Measurements from ENCODE around the gene OLIG1. TPM values are rescaled to one million over a fixed set of nuclear protein-coding genes. Genes with fewer than 3 reads are reported as not detected.

OLIG1 gene
- total and polyA plus RNA-seq, 2 donors from 2014 or later, result 1.5 to 18.2 TPM

DNA sequence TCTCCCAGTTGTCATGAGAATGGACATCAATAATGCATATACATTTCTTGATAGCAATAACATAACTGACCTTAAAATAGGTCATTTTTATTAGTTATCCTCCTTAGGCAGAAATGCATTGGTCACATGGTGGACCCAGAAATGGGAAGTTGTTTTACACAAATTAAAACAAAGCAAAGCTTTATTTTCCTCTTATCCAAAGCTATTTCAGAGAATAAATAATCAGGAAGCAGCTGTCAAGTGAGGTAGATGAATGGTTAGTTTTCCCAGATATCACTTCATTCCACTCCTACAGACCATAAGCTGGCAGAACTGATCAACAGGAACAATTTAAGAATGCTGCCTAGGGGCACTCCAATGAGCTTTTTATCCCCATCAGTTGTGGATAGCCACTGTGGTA lies 16.0 kb upstream of the OLIG1 start:
- Histone ChIP-seq H3K36me3 (ENCODE audit: control insufficient read depth in 2 of 3, insufficient read depth in 3 of 3, low read length in 3 of 3) (no peaks in the 10 kb centered on the region), H3K4me3 (ENCODE audit: low read length in 3 of 3) (no peak overlapping the region), H3K27ac (ENCODE audit: low read depth in 2 of 2, low read length in 2 of 2) (no peak overlapping the region), H3K9ac (ENCODE audit: low read length in 3 of 3) (no peak overlapping the region), H3K9me3 (ENCODE audit: control insufficient read depth in 2 of 3, insufficient read depth in 1 of 3, low read length in 3 of 3) (no peaks in the 10 kb centered on the region), H3K4me1 (ENCODE audit: control insufficient read depth in 2 of 3, insufficient read depth in 2 of 3, low read depth in 1 of 3, low read length in 3 of 3) (no peaks in the 10 kb centered on the region), H3K27me3 (ENCODE audit: control insufficient read depth, insufficient read depth, low read length) (no peaks in the 10 kb centered on the region)
- DNase-seq, result no peak
- intact Hi-C loops (cut with DNase I), result no loop called here
- FAIRE-seq, result no peak
- no peak for TF ChIP-seq CTCF (IDR thresholded peaks at IDR 0.05; ENCODE audit: borderline replicate concordance, extremely low read depth, insufficient read depth)

DNA sequence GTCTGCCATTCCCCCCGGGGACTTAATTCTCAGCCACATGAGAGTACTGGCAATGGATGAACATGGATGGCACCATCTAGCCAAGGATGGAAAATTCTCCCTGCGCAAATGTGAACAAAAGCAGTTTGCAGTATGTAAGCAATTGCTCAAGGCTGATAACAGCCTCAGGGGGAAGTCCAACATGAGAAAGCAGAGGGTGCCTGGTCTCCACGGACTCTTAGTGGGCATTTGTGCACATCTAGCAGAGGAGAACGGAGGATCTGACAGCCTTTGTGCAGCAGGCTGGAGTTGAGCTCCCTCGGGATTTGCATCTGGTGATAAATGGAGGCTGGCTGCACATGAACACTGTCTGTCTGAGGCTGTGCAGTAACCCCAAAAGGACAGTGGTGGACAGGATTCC lies 13.9 kb upstream of the OLIG1 start:
- Histone ChIP-seq H3K9ac (ENCODE audit: low read length in 3 of 3) (no peak overlapping the region), H3K9me3 (ENCODE audit: control insufficient read depth in 2 of 3, insufficient read depth in 1 of 3, low read length in 3 of 3) (no peaks in the 10 kb centered on the region), H3K27me3 (ENCODE audit: control insufficient read depth, insufficient read depth, low read length) (no peaks in the 10 kb centered on the region), H3K36me3 (ENCODE audit: control insufficient read depth in 2 of 3, insufficient read depth in 3 of 3, low read length in 3 of 3) (no peaks in the 10 kb centered on the region), H3K4me1 (ENCODE audit: control insufficient read depth in 2 of 3, insufficient read depth in 2 of 3, low read depth in 1 of 3, low read length in 3 of 3) (no peaks in the 10 kb centered on the region), H3K4me3 (ENCODE audit: low read length in 3 of 3) (no peak overlapping the region), H3K27ac (ENCODE audit: low read depth in 2 of 2, low read length in 2 of 2) (no peak overlapping the region)
- no peak for DNase-seq
- no peak for TF ChIP-seq CTCF (IDR thresholded peaks at IDR 0.05; ENCODE audit: borderline replicate concordance, extremely low read depth, insufficient read depth)
- intact Hi-C loops (cut with DNase I), result no loop called here
- no peak for FAIRE-seq

DNA sequence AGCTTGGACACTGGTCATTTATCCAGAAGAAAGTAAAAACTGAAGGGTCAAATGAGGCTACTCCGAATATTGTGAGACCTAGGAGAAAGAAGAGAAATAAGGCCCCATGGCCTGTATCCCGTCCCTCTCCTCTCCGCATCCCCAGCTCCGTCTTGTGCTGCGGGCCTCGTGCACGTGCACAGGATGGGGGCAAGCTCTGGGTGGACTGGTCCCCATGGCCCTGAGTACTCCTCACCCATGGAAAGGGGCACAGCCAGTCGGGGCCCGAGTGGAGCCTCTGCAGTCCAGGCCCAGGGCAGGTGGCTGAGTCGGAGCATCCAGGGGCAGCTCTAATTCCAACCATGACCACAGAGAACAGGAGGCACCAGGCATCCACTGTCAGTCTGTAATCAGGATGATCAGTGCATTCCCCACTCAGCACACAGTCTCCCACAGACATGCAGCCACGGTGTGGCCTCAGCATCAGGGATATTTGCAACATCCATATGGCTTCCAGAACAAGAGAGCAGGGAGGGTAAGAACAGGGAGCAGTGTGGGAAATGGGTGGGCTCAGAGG lies 12.5 kb upstream of the OLIG1 start:
- no peak overlapping the region for H3K27ac ChIP-seq (ENCODE audit: low read depth in 2 of 2, low read length in 2 of 2)
- H3K4me1 ChIP-seq (ENCODE audit: control insufficient read depth in 2 of 3, insufficient read depth in 2 of 3, low read depth in 1 of 3, low read length in 3 of 3), result no peaks in the 10 kb centered on the region
- TF ChIP-seq CTCF (IDR thresholded peaks at IDR 0.05; ENCODE audit: borderline replicate concordance, extremely low read depth, insufficient read depth), result no peak
- H3K9ac ChIP-seq (ENCODE audit: low read length in 3 of 3), result no peak overlapping the region
- no peaks in the 10 kb centered on the region for H3K36me3 ChIP-seq (ENCODE audit: control insufficient read depth in 2 of 3, insufficient read depth in 3 of 3, low read length in 3 of 3)
- FAIRE-seq, result no peak
- no peaks in the 10 kb centered on the region for H3K27me3 ChIP-seq (ENCODE audit: control insufficient read depth, insufficient read depth, low read length)
- no peaks in the 10 kb centered on the region for H3K9me3 ChIP-seq (ENCODE audit: control insufficient read depth in 2 of 3, insufficient read depth in 1 of 3, low read length in 3 of 3)
- no peak for DNase-seq
- H3K4me3 ChIP-seq (ENCODE audit: low read length in 3 of 3), result no peak overlapping the region
- intact Hi-C loops (cut with DNase I), result no loop called here

- no peak for DNase-seq
- TF ChIP-seq CTCF (IDR thresholded peaks at IDR 0.05; ENCODE audit: borderline replicate concordance, extremely low read depth, insufficient read depth), result no peak
- no peak for FAIRE-seq
- Histone ChIP-seq H3K36me3 (ENCODE audit: control insufficient read depth in 2 of 3, insufficient read depth in 3 of 3, low read length in 3 of 3) (no peaks in the 10 kb centered on the region), H3K9ac (ENCODE audit: low read length in 3 of 3) (no peak overlapping the region), H3K27ac (ENCODE audit: low read depth in 2 of 2, low read length in 2 of 2) (no peak overlapping the region), H3K9me3 (ENCODE audit: control insufficient read depth in 2 of 3, insufficient read depth in 1 of 3, low read length in 3 of 3) (no peaks in the 10 kb centered on the region), H3K4me1 (ENCODE audit: control insufficient read depth in 2 of 3, insufficient read depth in 2 of 3, low read depth in 1 of 3, low read length in 3 of 3) (no peaks in the 10 kb centered on the region), H3K4me3 (ENCODE audit: low read length in 3 of 3) (no peak overlapping the region), H3K27me3 (ENCODE audit: control insufficient read depth, insufficient read depth, low read length) (peaks cover 3% of the 10 kb centered on the region)
- intact Hi-C loops (cut with DNase I), result no loop called here
Measured at GRCh38 chr21:33058527-33058926, 11.4 kb upstream of the OLIG1 start.
